C4-2B (cell line): Measurements from ENCODE around the gene ATAD3A.

Source experiments
- H3K27ac ChIP-seq: fragments of 450-650 bp; 2 replicates; pipeline ENCODE4 v1.5.1; 2017
- ZFX ChIP-seq: fragments of 450-650 bp; IDR thresholded peaks from 2 replicates; pipeline ENCODE4 v1.6.1; 2017
- TF ChIP-seq, protein P1 (sequence below): fragments of 450-650 bp; conservative IDR thresholded peaks from 2 replicates; pipeline ENCODE4 v1.5.1; 2017; ENCODE audit warnings: mild to moderate bottlenecking

The ATAD3A gene

DNA sequence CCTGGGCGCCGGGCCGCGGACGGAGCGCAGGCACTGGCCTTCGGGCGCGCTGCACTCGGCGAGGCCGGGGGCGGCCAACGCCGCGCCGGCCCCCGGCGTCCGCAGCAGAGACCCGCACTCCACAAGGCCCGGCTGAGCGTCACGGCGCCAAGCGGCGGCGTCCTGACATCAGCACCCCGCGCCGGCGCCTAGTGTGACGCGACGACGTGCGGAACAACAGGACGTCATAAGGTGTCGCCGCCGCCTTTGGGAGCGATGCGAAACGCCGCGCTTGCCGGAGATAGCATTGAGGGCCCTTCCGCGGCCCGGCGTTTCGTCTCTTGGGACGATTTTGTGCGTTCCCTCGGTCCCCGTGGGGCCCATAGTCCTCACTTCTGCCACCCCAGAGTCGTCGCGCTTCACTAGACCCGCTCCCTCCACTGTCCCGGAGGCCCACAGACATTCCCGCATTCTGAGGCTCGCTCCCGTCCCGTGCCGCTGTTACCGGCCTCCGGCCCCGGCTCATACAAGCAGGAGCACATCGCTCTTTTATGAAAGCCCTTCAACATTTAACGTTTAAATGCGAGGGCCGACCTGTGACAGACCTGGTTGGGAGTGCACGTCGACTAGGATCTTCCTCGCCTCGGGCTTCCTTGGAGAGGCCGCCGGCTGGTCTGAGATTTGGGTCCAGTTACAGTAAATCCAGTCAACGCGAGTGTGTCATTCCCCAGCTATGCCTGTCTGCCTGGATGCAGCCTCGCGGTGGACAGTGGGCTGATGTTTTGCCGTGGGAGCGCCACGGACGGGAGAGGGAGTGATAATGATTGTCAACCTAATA lies 63.0 kb downstream of the ATAD3A start, which contains the start of gene SSU72:
SSU72 (minus strand) TSS at position 143 of the 817 bp plus-strand sequence. CDS start 306 bp downstream, outside the sequence.
- TF ChIP-seq, protein P1, sequence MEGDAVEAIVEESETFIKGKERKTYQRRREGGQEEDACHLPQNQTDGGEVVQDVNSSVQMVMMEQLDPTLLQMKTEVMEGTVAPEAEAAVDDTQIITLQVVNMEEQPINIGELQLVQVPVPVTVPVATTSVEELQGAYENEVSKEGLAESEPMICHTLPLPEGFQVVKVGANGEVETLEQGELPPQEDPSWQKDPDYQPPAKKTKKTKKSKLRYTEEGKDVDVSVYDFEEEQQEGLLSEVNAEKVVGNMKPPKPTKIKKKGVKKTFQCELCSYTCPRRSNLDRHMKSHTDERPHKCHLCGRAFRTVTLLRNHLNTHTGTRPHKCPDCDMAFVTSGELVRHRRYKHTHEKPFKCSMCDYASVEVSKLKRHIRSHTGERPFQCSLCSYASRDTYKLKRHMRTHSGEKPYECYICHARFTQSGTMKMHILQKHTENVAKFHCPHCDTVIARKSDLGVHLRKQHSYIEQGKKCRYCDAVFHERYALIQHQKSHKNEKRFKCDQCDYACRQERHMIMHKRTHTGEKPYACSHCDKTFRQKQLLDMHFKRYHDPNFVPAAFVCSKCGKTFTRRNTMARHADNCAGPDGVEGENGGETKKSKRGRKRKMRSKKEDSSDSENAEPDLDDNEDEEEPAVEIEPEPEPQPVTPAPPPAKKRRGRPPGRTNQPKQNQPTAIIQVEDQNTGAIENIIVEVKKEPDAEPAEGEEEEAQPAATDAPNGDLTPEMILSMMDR: no peak
- TF ChIP-seq ZFX: peak; percentile 93
- H3K27ac ChIP-seq: peak within 1 kb of the TSS; percentile 99

DNA sequence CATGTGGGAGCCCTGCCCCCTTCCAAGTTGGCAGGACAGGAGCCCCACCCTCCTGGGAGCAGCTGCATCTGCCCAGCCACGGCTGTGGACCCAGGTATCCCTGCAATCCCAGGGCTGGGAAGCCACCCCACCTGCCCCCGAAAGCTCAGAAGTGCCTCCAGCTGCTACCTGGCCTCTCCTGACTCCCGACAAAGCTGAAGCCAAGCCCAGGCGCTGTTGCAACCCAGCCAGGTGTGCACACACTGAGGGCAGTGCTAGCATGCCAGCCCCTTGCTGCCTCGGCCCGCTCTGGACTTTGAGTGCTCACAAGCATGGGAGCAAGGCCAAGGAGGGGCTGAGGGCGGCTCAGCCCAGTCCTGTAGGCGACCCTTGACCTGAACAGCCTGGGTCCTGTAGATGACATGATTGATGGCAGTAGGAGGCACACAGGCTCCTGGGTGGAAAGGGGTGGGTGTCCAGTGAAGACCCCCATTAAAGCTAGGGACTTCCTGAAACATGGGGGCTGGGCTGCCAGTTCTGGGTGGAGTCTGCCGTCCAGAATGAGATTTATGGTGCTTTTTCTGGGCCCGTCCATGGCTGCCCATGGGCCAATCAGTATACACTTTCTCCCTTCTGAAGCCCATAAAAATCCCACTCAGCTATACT lies 65.5 kb downstream of the ATAD3A start:
- TF ChIP-seq ZFX: no peak
- TF ChIP-seq, protein P1: no peak
- H3K27ac ChIP-seq: no peak overlapping the region

DNA sequence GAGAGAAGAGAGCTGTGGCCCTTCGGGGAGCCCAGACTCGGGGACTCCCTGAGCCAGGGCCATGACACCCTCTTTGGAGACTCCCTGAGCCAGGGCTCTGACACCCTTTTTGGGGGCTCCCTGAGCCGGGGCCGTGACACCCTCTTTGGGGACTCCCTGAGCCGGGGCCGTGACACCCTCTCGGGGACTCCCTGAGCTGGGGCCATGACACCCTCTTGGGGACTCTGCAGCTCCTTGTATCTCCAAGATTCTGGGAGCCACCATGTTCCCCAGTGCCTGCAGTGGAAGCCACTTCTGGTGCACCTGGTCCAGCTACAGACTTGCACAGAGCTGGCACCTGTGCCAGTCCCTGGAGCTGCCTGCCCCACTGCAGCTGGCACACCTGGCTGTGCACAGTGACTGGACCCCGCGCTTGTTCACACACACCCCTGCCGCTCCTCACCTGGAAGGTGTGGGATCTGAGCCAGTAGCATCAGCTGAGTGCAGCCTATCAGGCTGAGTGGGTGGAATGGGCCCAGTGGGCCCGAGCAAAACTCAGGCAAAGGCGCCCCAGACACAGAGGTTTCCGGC lies 66.5 kb downstream of the ATAD3A start:
- TF ChIP-seq ZFX: no peak
- TF ChIP-seq, protein P1: no peak

DNA sequence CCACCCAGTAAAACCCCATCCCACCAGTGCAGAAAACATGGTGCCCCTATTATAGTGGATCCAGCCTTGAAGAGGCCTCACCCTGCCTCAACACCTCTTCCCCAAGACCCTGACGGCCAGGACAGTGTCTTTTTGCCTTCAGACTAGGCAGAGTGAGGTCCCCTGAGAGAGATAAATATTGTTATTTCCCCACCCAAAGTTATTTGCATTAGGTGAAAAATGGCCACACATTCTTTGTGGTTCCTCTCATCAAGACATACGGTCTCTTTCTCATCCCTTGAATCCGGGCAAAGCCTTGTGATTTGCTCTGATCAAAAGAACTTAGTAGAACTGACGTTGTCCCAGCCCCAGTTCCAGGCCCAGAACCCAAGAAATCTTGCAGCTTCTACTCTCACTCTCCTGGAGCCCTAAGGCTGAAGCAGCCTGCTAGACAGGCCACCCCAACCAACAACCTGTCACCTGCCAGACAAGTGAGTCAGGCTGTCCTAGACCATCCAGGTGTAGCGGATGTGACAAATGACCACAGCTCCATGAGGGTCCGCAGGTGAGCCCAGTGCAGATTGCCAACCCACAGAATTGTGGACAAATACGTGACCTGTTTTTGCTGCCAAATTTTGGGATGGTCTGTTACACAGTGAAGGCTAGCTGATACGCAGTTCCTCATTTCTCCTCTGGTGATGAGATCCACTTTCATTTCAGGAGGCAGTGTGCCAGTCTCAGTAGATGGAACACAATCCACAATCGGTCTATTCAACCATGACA lies 70.8 kb downstream of the ATAD3A start:
- TF ChIP-seq ZFX: no peak
- TF ChIP-seq, protein P1: no peak
- H3K27ac ChIP-seq: no peak overlapping the region

More for the DNA sequence above, 66.5 kb downstream of the ATAD3A start:
- no peak overlapping the region for H3K27ac ChIP-seq

DNA sequence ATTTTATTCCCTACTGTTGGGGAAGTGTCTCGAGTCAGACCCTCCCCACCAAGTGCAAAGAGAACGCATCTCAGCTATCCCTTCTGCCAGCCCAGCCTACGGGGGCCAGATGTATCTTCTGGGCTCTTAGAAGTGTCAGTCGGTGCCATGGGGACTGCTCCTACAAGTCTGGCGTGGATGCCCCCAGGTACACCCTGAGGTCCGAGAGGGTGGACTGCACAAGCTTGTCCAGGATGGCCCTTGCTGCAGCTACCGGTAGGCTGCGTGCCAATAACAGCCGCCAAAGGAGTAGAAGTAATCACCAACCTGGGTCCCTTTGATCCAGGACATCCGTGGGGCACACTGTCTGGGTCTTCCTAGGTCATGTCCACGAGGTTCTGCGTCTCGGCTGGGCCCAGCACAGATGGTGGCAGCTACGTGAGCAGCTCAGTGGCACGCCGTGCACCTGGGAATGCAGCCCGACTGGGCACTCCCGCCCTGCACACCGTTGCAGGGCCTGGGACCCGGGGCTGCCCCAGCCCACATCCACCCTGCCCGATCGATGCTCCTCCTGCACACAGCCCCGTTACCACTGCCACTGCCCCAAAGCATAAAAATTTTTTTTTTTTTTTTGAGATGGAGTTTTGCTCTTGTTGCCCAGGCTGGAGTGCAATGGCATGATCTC lies 71.5 kb downstream of the ATAD3A start:
- H3K27ac ChIP-seq: no peak overlapping the region
- TF ChIP-seq ZFX: no peak
- TF ChIP-seq, protein P1: no peak
